GM19035 (cell line): Measurements from ENCODE around the gene GTF2A2.
"Not testable (repeated sequence)": the region's sequence is repeated elsewhere in the genome, so short reads cannot be mapped to it uniquely, and the experiment has no call there.

Experiments used
- ATAC-seq: cut with Tn5 transposase; IDR thresholded peaks from one replicate; pipeline ENCODE4 v1.9.1; 2021; ENCODE audit not compliant: unreplicated experiment

GTF2A2 gene

GRCh38 chr15:59674361-59674877, 17.1 kb upstream of the GTF2A2 start:
- no peak for ATAC-seq

GRCh38 chr15:59668556-59668955, 11.2 kb upstream of the GTF2A2 start:
- ATAC-seq = no peak

GRCh38 chr15:59662260-59662659, 4.9 kb upstream of the GTF2A2 start:
- ATAC-seq = no peak

GRCh38 chr15:59659366-59659765, 2.1 kb upstream of the GTF2A2 start:
- ATAC-seq = no peak

DNA sequence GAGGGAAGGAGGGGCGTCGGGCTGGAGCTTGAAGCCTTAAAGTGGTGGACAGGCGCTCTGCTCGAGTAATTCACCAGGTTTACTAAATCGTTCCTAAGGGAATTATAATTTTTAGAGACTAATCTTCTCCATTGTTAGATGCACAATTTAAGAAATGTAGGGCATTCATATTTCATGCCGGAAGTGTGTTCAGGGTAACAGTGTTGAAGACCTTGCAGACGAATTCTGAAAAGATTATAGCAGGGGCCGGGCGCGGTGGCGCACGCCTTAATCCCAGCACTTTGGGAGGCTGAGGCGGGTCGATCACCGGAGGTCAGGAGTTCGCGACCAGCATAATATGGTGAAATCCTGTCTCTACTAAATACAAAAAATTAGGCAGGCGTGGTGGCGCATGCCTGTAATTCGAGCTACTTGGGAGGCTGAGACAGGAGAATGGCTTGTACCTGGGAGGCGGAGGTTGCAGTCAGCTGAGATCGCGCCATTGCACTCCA, 365 bp upstream of the GTF2A2 start:
- ATAC-seq = peak; percentile 21

GRCh38 chr15:59654046-59654445, 3.3 kb downstream of the GTF2A2 start:
- no peak for ATAC-seq

GRCh38 chr15:59649603-59650002, 7.7 kb downstream of the GTF2A2 start:
- ATAC-seq = no peak

- no peak for ATAC-seq
Observed at GRCh38 chr15:59647085-59647484, 10.2 kb downstream of the GTF2A2 start.

DNA sequence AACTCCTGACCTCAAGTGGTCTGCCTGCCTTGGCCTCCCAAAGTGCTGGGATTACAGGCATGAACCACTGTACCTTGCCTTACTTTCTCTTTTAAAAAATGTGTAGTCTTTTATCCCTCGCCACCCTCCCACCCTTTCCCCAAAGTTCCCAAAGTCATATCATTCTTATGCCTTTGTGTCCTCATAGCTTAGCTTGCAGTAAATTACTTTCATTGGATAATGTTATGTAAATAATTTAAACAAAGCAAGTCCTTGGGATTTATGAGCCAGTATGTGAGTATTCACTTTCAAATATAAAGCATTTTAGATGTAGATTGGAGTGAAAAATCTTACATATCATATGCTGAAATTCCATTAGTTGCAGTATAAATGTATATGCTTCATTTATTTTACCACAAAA, 11.0 kb downstream of the GTF2A2 start:
- no peak for ATAC-seq

DNA sequence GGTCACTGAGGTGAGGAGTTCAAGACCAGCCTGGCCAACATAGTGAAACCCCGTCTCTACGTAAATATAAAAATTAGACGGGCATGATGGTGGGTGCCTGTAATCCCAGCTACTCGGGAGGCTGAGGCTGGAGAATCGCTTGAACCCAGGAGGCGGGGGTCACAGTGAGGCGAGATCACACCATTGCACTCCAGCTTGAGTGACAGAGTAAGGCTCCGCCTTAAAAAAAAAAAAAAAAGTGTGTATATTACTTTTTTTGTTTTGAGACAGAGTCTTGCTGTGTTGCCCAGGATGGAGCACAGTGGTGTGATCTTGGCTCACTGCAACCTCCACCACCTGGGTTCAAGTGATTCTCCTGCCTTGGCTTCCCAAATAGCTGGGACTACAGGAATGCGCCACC, 11.5 kb downstream of the GTF2A2 start:
- ATAC-seq = not testable (repeated sequence)

- no peak for ATAC-seq
Observed at GRCh38 chr15:59644756-59645155, 12.6 kb downstream of the GTF2A2 start.

GRCh38 chr15:59642351-59642750, 15.0 kb downstream of the GTF2A2 start:
- no peak for ATAC-seq

DNA sequence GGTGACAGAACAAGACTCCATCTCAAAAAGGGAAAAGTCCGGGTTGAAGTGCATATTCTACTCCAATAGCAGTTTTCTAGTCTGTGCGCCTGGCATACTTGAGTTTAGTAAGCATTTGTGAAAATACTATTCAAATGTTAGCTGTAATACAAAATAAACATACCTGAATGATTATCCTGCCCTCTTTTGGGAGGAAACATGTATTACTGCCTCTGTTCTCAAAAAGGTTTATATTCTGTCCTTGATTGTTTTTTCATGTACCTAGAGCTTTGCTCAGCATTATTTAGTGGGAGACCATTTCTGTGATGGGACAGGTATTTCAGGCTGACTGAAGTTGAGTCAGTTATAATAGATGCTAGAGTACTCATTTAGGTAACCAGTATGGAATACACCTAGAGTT, 19.8 kb downstream of the GTF2A2 start:
- not testable (repeated sequence) for ATAC-seq

DNA sequence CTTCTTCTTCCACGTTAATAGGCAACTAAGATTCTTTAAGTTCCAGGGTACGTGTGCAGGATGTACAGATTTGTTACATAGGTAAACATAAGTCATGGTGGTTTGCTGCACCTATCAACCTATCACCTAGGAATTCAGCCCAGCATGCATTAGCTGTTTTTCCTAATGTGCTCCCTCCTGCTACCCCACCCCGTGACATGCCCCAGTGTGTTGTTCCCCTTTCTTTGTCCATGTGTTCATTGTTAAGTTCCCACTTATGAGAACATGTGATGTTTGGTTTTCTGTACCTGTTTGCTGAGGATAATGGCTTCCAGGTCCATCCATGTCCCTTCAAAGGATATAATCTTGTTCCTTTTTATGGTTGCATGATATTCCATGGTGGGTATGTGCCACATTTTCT, 21.1 kb downstream of the GTF2A2 start:
- no peak for ATAC-seq

DNA sequence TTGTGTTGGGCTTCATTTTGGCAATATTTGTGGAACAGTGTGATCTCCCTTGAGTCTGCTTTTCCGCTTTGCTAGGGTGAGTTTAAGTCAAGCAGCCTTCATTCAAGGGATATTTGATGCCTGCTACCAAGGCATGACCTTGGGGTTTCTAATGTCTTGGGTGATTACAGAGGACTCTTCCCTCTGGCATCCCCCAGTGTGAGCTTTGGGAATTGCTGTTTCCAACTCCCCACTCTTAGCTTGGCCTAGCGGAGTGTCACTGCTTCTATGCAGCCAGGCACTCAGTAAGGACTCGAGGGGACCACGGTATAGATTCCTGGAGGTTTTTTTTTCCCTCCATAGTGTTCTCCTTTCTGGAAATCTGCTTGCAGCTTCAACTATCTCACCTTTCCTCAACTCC, 24.6 kb downstream of the GTF2A2 start:
- no peak for ATAC-seq

DNA sequence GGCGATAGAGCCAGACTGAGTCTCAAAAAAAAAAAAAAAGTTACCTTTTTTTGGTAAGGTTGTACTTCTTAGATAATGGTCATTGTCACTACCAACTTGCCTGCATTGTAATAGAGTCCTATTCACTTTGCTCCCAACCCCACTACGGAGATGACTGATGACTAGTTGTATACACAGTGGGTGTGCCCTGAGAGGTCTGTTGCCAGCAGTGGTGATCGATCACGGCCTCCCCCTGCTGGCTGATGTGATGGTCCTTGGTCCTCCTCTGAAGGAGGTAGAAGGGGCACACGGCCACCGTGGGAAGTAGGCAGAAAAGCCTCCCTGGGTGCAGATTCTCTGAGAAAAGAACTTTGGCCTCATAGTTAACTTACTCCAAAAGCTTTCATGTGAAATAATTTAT, 35.0 kb downstream of the GTF2A2 start:
- peak; percentile 64 for ATAC-seq

DNA sequence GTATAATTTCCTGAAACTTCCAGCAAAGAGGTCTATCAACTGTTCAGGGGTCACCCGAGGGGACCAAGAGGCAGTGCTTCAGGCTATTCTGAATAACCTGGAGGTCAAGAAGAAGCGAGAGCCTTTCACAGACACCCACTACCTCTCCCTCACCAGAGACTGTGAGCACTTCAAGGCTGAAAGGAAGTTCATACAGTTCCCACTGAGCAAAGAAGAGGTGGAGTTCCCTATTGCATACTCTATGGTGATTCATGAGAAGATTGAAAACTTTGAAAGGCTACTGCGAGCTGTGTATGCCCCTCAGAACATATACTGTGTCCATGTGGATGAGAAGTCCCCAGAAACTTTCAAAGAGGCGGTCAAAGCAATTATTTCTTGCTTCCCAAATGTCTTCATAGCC, 38.9 kb downstream of the GTF2A2 start:
- ATAC-seq = no peak

GRCh38 chr15:59616379-59616778, 40.9 kb downstream of the GTF2A2 start:
- no peak for ATAC-seq

DNA sequence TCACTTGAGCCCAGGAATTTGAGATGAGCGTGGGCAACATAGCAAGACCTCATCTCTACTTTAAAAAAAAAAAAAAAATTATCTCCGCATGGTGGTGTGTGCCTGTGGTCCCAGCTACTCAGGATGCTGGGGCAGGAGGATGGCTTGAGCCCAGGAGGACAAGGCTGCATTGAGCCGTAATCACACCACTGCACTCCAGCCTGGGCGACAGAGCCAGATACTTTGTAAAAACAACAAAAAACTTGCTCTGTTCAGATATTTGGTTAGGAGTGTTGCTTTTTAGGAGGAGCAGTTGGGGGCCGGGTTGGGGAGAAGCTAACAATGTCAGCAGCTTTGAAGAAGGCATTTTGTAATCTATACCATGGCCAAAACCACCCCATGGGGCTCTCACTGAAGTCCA, 41.7 kb downstream of the GTF2A2 start:
- no peak for ATAC-seq

DNA sequence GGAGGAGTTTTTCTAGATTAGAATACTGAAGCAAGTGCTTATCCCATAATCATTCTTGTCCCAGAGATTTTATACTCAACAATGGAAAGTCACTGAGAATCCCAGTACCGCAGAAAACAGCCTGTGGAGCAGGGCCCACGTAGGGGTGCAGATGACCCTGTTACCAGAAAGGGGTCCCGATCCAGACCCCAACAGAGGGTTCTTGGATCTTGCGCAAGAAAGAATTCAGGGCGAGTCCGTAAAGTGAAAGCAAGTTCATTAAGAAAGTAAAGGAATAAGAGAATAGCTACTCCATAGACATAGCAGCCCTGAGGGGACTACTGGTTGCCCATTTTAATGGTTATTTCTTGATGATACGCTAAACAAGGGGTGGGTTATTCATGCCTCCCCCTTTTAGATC, 43.2 kb downstream of the GTF2A2 start:
- ATAC-seq = no peak

DNA sequence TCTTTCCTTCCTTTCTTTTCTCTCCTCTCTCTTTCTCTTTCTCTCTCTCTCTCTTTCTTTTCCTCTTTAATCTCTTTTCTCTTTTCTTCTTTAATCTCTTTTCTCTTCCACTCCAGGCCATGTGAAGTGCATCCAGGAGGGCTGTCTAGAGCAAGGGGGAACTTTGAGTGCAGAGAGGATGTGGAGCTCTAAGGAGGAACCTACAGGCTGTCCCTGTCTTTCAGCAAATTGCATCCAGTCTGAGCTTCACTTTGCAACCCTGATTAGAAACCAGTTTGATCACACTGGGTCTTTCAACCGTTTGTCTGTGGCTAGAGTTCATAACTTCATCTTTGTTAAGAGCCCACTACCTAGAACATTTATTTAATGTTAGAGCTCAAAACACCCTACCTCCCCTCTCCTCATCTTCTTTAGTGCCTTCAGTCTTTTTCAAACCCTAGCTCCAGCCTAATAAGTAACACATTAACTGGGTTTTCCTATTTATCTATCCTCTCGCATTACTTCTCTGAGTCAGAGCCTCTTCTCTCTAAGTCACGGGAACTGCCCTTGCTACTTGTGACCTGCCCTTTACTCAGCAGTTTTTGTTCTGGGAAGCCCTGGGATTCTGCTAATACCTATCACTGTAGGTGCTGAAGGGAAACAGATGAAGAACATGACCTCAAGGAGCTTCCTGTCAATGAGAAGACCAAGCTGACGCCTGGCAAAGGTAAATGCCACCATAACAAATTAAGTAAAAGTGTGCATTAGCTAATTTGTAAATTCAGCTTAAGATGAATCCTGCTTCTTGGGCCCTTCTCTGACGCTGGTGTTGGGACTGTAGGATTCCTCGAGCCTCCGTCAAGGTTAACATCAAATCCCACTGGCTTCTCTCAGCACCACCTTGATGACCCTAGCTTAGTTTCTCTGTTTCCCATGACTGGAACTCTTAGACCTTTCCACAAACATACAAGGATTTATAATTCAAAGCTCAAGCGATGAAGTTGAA, 45.7 kb downstream of the GTF2A2 start, which contains the start of gene GCNT3:
GCNT3 (plus strand) TSS at position 508 of the 985 bp plus-strand sequence. CDS start 6,456 bp downstream, outside the sequence.
- ATAC-seq = no peak
